ENCODE data around the gene MS4A5. TPM values are rescaled to one million over a fixed set of nuclear protein-coding genes. Genes with fewer than 3 reads are reported as not detected.
"Not testable (repeated sequence)": the region's sequence is repeated elsewhere in the genome, so short reads cannot be mapped to it uniquely, and the experiment has no call there.

The MS4A5 gene
- not detected in 2 replicates for total RNA-seq

GRCh38 chr11:60429272-60429671 lies at the start of gene MS4A5:
MS4A5 (plus strand) TSS chr11:60429572; CDS start chr11:60429675, 103 bp downstream.
- intact Hi-C loops (cut with micrococcal nuclease), result no loop called here

- intact Hi-C loops (cut with micrococcal nuclease), result no loop called here
These were observed 40.0 kb upstream of the MS4A5 start for GRCh38 chr11:60389279-60389910.

DNA sequence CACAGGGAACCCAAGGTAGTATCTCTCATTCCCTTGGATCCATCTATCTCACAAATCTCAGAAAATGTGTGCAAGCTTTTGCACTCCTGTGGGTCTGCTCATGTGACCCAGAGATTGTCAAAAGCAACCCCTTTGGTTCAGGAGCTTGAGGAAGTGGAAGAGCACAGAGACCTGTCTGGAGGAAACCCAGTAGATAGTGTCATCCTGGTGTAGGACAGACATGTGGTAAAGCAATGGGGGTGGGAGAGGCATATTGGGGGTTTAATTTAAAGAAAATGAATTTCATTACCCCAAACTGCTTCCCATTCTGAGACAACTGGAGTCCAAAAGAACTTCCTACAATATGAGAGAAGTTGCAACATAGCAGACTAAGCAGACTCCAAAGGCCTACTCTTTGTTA lies 39.0 kb upstream of the MS4A5 start:
- intact Hi-C loops (cut with micrococcal nuclease), result no loop called here

GRCh38 chr11:60392361-60392760 lies 37.0 kb upstream of the MS4A5 start:
- intact Hi-C loops (cut with micrococcal nuclease), result no loop called here

DNA sequence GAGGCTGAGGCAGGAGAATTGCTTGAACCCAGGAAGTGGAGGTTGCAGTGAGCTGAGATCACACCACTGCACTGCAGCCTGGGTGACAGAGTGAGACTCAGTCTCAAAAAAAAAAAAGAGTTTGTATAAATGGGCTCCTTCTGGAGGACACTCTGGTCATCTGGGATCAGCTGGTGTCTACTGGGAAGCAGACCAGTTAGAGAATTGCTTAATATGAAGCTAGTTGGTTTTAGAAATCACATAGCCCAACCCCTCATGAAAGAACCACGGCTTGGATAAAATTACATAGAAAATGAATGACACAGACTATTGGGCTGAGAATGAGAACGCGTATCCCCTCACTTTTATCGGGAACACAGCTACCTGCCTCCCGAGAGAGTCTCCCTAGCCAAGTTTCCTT lies 36.4 kb upstream of the MS4A5 start:
- intact Hi-C loops (cut with micrococcal nuclease), result no loop called here

GRCh38 chr11:60394666-60395380 lies 34.5 kb upstream of the MS4A5 start:
- intact Hi-C loops (cut with micrococcal nuclease), result no loop called here

DNA sequence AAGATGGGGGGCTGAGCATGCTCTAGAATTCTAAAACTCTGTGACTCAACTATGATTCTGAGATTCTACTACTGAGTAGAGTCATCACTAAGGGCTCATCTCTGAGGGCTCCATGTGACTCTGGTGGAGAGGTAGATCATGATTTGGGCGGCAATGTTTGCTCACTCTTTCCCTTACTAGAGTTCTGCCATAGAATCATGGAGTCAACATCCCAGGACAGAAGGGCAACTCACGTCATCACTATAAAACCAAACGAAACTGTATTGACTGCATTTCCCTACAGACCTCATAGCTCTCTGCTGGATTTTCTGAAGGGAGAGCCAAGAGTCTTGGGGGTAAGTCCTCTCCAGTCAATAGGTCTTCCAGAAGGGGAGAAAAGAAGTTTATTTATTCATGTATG lies 33.0 kb upstream of the MS4A5 start, which contains the start of gene MS4A14:
TSS of gene MS4A14 (plus strand) at position 78 of the 400 bp plus-strand sequence. CDS start at position 198, 120 bp downstream.
- intact Hi-C loops (cut with micrococcal nuclease), result no loop called here

- intact Hi-C loops (cut with micrococcal nuclease), result no loop called here
These were observed 32.6 kb upstream of the MS4A5 start for GRCh38 chr11:60396799-60397198.

GRCh38 chr11:60420015-60420414 lies 9.4 kb upstream of the MS4A5 start:
- intact Hi-C loops (cut with micrococcal nuclease), result no loop called here

DNA sequence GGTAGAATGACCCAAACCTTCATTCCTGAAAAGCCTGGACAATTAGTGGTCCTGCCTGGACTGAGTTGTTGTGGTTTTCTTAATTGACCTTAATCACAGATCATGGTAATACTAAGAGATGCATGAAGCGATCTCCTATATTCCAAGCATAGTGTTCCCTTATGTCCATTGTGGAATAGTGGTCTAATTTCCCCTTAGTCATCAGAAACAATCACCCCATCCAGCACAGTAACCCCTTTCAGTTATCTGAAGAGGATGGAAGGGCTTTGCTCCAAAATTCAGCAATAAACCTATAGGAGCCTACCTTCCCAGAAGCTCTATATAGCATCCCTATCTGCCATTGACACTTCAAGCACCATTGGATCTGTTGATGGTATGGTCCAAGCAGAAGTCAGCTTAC lies 6.8 kb upstream of the MS4A5 start:
- intact Hi-C loops (cut with micrococcal nuclease), result no loop called here

DNA sequence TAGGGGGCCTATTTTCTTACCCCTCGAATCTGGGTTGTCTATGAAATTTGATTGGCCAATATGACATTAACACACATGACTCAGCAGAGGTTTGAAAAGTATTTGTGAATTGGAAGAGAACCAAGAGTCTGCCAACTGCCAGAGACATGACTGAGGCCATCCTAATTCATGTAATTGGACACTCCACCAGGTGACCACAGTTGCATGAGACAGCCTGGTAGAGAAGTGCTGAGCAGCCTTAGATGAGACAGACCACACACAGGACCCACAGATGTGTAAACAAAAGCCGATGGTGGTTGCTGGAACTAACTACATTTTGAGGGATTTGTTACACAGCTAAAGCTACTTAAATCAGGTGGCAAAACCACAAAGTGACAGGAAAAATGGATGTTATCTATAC lies 855 bp upstream of the MS4A5 start:
- intact Hi-C loops (cut with micrococcal nuclease), result no loop called here

DNA sequence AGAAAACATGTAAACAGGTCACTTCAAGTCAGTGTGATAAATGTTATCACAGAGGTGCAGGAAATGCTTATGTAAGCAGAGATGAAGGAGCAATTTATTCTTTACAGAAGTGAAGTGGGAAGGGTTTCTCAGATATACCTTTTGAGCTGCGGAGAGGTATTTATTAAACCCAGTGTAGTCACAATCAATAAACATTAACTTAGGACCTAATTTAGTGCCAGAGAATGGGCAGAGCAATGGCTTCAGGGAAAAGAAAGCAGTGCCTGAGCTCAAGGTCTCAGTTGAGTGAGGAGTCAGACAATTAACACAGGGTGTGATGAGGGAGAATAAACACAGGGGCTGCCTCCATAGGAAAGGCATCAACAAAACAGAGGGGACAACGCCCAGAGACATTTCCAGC lies 1.9 kb downstream of the MS4A5 start:
- intact Hi-C loops (cut with micrococcal nuclease), result no loop called here

DNA sequence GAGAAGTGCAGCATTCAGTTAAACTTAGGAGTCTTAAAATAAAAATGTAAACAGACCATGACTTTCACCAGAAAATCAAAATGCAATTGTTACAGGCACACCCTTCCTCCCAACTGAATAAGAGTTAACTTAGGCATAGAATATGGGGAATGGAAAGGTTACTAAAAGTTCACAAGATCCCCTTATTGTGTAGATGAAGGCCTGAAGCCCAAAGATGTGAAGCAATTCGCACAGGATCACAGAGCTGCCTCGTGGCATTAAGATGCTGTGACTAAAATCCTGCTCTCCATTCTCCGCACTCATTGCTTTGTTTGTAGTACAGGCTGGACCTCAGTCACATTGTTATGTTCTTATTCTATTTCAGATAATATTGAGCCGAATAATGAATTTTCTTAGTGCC lies 4.0 kb downstream of the MS4A5 start:
- intact Hi-C loops (cut with micrococcal nuclease), result no loop called here

- intact Hi-C loops (cut with micrococcal nuclease), result loop anchor here (2.0 kb wide), 1 partner anchor 58 kb away; no protein-coding TSS in a partner anchor
These were observed 17.7 kb downstream of the MS4A5 start for GRCh38 chr11:60447070-60447469.

GRCh38 chr11:60447846-60448245 lies 18.5 kb downstream of the MS4A5 start:
- intact Hi-C loops (cut with micrococcal nuclease), result loop anchor here (2.0 kb wide), 1 partner anchor 57 kb away; no protein-coding TSS in a partner anchor

- intact Hi-C loops (cut with micrococcal nuclease), result not testable (repeated sequence)
These were observed 21.8 kb downstream of the MS4A5 start for GRCh38 chr11:60451185-60451584.

DNA sequence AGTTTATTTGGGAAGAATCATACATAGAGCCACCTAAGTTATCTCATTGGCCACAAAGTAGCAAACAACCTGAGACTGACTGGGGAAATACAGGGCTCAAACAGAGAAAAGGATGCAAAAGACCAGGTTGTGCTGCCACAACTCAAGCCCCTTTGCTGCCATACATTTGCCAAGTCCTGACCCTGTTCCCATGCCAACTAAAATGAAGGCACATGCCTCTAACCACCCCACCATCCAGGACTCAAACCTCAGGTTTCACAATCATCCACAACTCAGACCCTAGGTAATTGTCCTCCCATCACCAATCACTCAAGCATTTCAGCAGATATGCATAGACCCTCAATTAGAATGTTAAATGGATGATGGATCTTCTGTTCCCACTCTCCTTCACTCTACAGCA lies 24.8 kb downstream of the MS4A5 start:
- intact Hi-C loops (cut with micrococcal nuclease), result no loop called here

DNA sequence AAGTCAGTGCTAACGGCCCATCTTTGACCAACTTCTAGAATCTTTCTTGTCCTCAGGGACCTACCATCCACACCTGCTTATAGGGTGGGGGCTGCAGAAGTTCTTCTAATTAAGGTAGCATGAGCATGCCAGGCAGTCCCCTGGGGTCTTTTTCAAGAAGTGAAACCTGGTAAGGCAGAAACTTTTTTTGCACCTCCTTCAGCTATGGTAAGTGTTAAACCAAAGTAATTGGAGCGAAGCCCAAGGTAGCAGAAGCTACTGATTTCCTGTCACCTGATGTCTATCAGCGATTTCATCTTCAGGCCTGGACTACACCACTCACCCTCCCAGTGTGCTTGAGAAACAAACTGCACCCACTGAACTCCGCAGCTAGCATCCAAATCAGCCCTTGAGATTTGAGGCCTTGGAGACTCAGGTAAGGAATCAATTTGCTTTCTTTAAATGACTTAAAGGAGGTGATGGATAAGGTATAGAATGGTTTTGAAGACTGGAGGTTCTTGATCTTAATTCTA lies 26.2 kb downstream of the MS4A5 start, which contains the start of gene MS4A1:
TSS of gene MS4A1 (plus strand) at position 317 of the 512 bp plus-strand sequence. CDS start 6,528 bp downstream, outside the sequence.
- intact Hi-C loops (cut with micrococcal nuclease), result no loop called here

DNA sequence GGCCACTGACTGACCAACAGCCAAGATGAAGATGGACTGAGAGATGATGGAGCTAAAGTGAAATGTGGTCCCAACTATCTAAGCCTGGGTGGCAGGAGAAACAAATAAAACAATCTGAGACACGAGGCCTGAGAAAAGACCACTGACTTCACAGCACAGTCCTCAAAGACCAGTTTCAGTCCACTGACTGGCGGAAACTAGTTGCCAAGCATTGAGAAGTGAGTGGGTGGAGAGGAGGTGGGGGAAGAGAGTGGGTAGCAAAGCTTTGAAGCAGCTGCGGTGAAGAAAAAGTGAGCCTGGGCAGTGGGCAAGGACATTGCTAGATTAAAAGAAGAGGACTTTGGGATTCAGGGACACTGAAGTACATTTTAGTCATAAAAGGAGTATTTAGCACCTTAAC lies 28.2 kb downstream of the MS4A5 start:
- intact Hi-C loops (cut with micrococcal nuclease), result no loop called here

DNA sequence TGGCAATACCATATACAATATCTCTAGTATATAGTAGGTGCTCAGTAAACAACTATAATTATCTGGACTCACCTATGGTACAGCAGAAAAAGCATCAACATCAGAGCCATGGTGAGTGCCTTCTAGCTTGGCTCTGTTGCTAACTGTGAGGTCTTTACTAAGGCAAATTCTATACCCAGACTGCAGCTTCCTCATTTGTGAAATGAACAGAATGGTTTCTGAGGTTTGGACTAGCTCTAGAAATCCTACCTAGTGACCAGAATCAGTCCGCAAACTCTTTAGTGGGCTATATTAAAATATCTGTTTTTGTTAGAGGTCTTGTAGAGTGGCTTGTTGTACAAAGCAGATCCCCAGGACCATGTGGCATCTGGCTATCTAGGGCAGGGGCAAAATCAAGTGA lies 30.0 kb downstream of the MS4A5 start:
- intact Hi-C loops (cut with micrococcal nuclease), result no loop called here

DNA sequence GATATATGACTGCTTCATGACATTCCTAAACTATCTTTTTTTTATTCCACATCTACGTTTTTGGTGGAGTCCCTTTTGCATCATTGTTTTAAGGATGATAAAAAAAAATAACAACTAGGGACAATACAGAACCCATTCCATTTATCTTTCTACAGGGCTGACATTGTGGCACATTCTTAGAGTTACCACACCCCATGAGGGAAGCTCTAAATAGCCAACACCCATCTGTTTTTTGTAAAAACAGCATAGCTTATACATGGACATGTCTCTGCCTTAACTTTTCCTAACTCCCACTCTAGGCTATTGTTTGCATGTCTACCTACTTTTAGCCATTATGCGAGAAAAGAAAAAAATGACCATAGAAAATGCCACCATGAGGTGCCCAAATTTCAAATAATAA lies 39.5 kb downstream of the MS4A5 start:
- intact Hi-C loops (cut with micrococcal nuclease), result no loop called here

GRCh38 chr11:60469723-60470122 lies 40.4 kb downstream of the MS4A5 start:
- intact Hi-C loops (cut with micrococcal nuclease), result no loop called here

Measured in T-helper 2 cell treated with Interferon-gamma antibody and Interleukin-4, amounts not matched to agents 100 ng/mL and 5 ng/mL, for 36 hours (primary cell).